Islet precursor cell (in vitro differentiated cells): ENCODE data around the gene SLC9A9.
A peak's percentile ranks its signal among the peaks of the same experiment; 100 is the strongest.

Experiments used
- DNase-seq: peaks from one replicate; pipeline ENCODE4 v3.0.0-alpha.2; 2018

SLC9A9 gene

DNA sequence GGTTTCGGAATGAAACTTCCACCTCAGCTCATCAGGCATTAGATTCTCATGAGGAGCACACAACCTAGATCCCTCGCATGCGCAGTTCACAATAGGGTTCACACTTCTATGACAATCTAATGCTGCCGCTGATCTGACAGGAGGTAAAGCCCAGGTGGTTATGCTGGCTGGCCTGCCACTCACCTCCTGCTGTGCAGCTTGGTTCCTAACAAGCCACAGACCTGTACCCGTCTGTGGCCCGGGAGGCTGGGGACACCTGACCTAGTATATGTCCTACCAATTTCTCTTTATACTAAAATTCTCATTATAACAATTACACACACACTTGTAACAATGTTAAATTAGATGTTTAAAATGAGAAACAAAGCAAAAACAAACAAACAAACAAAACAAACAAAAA is 172.2 kb downstream of the SLC9A9 start:
- DNase-seq, result no peak

DNA sequence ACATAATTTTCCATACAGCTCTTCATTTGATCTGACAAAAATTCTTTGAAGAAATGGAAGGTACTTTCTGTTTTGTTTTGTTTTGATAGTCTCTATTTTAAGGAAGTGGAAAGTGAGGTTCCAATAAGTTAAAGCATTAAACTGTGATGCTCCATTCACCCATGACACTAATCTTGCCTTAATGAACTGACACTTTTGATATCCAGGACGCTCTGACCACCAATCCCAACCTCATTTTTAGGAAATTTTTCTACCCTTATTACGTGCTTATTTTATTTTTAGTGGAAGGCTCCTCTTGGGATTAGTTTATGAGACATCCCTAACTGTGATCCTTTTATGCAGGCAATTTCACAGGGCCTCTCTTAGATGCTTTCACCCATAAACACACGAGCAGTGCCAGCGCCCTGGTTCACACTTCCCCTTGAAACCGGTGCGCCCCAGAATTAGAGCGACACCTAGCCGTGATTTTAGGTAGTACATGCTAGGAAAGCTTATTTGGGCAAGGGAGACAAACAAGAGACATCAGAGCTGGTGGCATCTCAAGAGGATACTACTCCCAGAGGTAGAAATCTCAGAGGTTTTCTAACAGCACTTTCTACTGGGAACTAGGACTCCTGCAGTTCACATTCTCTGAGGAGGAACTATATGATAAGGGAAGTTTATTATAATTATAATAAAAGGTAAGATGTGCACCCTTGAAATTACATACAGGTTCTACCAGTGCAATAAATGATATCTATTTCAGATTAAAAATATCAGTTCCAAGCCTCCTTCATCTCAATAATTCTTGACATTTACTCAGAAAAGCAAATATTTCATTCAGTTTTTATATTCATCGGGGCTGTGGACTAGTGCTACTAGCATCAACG is 173.9 kb downstream of the SLC9A9 start:
- DNase-seq, result peak; percentile 83

- DNase-seq, result no peak
These were observed 175.7 kb downstream of the SLC9A9 start for GRCh38 chr3:143672396-143673165.

DNA sequence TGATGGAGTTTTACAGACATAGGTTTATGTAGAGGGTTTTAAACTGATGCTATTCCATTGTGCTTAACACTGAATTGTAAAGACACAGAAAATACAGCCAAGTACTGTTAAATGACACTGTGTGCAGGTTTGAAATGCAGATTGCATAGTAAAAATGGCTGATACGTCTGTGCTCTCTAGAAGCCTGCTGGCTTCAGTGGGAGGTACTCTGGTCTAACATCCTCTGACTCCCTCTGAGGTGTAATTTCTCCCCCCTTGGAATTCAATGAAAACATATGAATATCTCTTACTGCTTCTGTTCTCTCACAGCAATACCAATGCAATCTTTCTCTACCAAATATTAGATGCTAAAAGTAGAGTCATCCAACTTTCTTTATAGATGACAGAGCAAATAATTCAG is 176.6 kb downstream of the SLC9A9 start:
- DNase-seq, result no peak

- DNase-seq, result no peak
These were observed 179.1 kb downstream of the SLC9A9 start for GRCh38 chr3:143668924-143669790.

DNA sequence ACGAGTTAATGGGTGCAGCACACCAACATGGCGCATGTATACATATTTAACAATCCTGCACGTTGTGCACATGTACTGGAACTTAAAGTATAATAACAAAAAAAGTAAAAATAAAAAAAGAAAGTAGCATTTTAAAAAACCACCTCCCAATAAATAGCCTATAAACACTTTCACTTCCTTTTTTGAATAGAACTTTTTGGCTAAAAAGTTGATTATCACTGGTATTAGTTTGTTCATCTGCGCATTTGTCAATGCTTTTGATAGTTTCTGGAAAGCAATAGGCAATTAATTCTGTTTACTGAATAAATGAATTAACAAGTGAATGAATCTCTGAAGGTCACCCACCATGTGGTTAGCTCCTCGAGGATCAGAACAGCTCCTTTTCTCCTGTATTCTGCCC is 179.9 kb downstream of the SLC9A9 start:
- no peak for DNase-seq

DNA sequence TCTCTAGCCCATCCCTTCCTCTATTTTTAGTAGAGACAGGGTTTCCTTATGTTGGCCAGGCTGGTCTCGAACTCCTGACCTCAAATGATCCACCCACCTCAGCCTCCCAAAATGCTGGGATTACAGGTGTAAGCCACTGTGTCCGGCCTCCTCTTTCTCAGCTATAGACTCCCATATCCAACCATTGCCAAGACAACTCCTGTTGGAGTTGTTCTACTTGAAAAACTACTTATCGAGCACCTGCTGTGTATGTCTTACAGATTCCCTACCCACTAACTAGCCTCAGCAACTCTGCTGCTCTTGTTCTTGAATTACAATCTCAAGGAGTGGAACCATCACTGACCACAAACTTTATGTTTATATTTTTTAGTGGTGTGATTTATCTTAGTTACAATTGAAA is 186.6 kb downstream of the SLC9A9 start:
- no peak for DNase-seq

DNA sequence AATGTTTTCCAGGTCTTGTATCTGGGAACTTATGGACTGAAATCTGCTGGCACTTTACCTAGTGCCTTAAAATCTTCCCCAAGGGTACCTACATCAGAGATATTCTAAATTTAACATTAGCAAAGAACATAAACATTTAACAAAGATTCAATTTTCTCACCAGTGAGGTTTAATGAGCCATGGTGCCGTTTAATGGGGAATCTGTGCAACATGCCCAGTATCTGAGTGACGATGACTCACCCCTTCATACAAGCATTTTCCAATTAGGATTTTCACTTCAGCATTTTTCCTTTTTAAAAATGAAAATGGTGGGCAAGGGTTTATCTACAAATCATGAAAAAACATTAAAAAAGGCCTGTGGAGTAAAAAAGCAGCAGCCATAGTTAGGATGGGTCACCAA is 189.4 kb downstream of the SLC9A9 start:
- no peak for DNase-seq

DNA sequence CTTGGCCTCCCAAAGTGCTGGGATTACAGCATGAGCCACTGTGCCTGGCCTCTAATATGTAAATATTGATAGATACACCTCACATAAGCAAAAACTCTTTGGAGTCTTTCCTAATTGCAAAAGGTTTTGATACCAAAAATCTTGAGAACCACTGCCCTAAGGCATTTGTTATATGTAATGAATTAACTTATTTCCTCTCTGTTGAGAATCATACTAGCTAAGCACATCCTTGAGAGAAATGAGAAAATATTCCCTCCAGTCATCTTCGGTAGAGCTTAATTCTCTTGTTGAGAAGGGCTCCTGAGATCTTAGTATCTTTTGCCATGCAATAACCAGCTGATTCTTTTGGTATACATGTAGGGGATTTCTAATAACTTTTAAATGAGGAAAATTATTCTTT is 190.2 kb downstream of the SLC9A9 start:
- no peak for DNase-seq

DNA sequence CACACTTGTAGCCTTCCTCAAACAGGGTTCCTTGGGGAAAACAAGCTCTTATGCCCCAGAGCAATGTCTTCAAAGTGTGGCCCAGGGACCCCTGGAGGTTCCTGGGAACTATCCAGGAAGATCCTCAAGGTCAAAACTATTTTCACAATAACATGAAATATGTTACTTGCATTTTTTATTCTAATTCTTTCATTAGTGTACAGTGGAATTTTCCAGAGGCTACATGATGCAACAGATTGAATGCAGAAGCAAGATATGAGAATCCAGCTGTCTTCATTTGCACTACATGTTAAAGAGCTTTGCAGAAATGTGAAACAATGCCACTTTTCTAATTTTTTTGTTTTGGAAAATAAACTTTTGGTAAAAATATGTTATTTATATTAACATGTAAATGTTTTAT is 190.9 kb downstream of the SLC9A9 start:
- DNase-seq, result no peak

DNA sequence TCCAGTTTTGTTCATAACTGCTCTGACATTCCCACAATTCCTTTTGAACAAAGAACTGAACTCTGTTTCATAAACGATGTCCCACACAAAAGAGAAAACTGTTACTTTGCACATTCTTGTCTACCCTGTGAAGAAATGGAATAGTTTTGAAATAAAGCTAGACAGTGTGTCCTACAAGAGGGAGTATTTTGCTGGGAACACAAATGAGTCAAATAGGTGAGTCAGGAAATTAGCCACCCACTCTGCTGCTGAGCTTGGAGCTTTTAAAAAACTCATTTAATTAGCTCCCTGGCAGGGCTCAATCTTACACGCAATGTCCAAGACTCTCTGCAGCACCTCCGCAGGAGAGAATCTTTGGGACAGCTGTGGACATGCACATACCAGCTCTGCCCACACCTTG is 193.4 kb downstream of the SLC9A9 start:
- no peak for DNase-seq

DNA sequence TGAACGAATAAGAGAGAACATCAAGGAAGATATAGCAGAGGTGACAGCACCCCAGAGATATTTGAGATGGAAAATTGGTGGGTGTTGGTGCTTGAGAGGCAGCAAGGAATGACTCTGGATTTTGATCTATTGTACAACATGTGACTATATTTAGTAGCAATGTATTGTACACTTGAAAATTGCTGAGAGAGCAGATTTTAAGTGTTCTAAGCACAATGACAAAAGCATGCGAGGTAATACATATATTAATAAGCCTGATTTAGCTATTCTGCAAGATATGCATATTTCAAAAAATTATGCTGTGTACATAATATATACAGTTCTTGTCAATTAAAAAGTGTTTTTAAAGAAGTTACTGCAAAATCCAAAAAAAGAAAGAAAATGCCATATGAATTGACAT is 194.3 kb downstream of the SLC9A9 start:
- DNase-seq, result no peak

DNA sequence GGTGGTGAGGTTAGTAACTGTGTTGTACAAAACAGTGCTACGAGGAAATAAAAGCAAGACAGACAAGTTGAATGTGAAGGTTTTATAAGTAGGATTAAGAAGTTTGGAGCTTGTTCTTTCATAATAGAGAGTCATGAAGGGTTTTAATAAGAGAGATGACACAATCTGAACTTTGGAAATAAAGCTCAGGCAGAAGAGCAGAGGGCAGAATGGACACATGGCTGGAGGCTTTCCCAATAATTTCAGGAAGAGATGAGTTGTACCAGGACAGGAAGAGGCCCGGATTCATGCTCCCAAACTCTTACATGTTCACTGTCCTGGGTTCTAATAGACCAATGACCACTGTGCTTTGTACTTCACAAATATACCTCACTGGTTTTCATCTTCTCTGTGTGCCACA is 194.8 kb downstream of the SLC9A9 start:
- DNase-seq, result no peak

DNA sequence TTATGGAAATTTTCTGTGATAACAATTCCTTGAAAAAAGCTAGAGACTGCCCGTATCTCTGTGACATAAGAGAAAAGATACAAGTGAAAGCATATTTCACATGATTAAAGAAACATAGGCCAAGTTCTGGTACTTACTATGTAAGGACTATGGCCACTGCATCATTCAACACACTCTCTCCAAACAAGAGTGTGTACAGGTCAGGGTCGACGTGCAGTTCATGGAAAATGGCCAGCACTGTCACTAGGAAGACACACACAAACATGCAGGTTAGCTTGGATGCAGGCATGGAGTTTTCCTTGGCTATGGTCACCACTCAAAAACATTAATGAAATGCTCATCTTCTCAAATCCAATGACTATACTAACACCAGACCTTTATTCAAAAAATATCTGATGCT is 196.2 kb downstream of the SLC9A9 start:
- DNase-seq, result no peak

DNA sequence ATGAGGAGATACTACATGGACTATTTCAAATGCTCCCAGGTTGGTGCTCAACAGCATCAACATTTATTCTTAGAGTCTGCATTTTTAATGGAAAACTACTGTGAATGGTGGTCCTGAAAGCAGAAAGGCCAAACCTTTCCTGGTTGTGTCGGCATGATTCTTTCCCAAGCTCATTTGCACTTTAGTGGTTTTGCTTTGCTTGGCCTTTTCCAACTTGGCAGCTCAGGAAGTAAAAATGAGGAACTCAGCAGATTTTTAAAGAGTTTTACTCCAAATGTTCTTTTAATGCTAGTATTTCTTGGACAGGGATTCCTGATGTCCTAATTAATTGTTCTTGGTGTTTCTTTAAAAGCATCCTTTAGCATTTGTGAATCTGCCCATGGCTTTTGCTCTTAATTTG is 197.4 kb downstream of the SLC9A9 start:
- no peak for DNase-seq

GRCh38 chr3:143650120-143650519 is 198.1 kb downstream of the SLC9A9 start:
- no peak for DNase-seq

DNA sequence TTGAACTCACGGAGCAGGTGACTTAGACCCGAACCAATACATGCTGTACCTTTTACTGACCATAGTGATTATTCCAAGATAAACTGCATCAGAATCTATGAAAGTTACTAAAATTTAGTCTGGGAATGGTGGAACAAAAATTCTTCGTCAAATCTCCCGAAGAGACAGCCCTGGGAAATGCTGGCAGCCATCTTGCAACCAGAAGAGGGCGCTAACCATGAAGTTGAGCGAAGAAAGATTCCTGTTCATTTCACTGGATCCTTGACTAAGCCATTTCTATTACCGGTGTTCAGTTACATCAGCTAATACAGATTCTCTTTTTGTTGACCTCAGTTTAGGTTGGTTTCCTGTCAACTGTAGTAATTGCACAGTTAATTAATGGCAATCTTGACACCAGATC is 199.6 kb downstream of the SLC9A9 start:
- no peak for DNase-seq

GRCh38 chr3:143648218-143648617 is 200.1 kb downstream of the SLC9A9 start:
- DNase-seq, result peak; percentile 55

DNA sequence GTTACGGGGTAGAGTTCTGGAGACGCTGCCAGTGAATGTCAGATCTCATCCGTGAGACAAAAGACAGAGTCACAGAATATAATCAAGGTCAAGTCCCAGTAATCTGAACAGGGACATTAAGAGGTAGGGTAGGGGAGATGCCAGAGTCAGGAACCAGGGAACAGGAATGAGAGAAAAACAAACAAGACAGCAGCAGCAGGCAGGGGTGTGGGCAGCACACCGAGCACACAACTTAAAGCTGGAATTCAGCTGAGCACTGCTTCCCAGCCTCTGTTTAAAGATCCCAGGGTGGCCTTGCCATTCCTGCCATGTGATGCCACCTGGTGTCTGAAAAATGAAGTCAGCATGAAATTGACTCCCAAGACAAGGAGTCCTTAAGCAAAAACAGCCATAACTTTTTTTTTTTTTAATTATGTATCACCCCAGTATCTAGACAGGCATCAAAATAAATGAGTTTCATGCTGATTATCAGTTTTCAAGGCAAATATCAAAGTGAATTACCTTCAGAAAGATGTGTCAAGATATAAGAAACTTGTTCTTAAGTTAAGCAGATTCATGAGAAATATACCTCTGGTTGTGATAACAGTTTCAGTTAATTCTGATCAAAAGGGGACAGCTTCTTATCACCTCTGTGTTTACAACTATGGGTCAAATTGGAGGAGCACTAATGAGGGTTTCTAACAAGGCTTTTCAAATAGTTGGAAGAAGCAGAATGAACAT is 203.7 kb downstream of the SLC9A9 start:
- DNase-seq, result peak; percentile 83

DNA sequence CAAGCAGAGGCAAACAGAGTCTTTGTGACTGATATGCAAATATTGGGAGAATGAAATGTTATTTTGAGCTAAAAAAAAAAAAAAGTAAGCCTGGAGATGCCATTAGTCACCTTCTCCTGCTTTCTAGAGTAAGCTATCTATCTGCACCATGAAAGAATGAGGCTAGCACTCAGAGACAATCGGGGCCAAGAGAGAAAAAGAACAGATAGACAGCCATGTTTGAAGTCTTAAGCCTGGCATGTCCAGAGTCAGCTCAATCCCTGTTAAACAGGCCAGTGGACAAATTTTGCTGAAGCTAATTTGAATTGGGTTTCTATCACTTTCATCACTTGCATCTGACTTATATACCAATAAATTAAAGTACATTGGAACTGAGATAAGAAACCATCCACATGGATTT is 204.4 kb downstream of the SLC9A9 start:
- no peak for DNase-seq

DNA sequence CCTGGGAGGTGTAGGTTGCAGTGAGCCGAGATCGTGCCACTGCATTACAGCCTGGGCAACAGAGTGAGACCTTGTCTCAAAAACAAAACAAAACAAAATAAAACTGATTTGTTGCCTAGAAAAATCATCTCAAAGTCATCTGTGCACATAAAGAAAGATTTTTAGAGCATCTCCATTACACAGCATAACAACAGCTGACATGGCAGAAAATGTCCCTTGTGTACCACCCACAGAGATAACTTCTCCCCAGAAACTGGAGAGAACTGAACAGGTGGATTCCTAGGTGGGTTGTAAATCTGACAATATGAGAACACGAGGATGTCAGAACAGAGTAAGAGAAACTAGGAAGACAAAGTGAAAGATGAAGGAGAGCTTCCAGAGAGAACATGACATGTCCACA is 207.5 kb downstream of the SLC9A9 start:
- DNase-seq, result no peak

DNA sequence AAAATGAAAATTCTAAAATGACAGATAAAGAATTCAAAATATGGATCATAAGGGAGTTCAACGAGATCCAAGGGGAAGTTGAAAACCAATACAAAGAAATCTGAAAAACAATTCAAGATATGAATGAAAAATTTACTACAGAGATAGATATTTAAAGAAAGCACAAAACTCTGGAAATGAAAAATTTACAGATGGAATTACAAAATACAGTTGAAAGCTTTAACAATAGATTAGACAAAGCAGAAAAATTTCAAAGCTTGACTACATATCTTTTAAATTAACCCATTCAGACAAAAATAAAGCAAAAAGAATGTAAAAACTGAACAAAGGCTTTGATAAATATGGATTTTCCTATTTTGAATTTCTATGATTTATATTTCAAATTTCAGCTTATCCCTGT is 211.1 kb downstream of the SLC9A9 start:
- no peak for DNase-seq

DNA sequence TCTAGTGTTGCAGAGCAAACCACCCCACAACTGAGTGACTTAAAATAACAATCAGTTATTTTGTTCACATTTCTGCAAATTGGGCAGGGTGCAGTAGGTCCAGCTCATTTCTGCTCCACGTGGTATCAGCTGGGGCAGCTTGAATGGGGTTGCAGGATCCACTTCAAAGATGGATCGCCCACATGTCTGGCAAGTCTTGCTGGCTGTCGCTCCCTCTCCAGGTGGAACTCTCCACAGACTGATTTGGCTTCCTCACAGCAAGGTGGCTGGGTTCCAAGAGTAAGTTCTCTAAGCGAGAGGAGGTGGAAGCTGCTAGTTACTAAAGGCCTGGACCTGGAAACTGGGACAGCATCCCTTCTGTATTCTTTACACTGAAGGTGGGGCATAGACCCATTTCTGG is 213.3 kb downstream of the SLC9A9 start:
- no peak for DNase-seq
